GM19025 (cell line): ENCODE data around the gene URGCP.
"Not testable (repeated sequence)": the region's sequence is repeated elsewhere in the genome, so short reads cannot be mapped to it uniquely, and the experiment has no call there.

ENCODE experiments used
- ATAC-seq: cut with Tn5 transposase; IDR thresholded peaks from one replicate; pipeline ENCODE4 v1.9.1; 2021; ENCODE audit warnings: mild to moderate bottlenecking, low read depth, moderate library complexity; ENCODE audit not compliant: unreplicated experiment

The URGCP gene

DNA sequence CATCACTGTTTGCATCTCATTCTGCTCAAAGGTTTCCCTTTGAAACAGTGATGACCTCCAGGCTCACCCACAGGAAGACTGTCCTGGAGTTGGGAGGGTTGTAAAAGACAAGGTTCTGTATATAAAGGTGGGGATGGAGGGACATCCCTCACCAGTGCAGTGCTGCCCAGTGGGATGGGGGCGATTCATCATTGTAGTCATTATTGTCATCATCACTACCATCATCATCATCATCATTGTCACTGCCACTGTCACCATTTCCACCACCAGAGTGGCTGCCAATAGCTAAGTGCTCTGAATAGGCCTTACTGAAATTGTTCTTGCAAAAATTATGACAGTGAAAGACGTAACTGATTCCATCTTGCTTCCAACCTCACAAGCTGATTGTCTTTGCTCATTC lies 61.7 kb downstream of the URGCP start:
- ATAC-seq: no peak

DNA sequence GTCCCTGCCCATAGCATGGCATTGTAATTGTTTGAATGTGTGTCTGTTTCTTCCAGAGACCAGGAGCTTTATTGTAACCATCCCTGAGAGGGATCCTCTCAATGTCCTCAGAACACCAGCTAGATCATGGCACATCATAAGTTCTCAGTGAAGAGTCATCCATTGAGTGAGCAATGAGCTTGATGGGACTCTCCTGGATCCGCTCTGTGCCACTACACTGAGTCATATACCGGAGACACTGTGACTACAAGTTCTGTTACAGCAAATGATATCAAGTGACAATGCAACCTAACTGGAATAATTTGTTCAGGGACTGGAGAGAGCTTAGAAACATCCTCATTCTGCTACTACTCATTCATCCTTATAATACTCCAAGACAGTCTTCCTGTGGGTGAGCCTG lies 62.1 kb downstream of the URGCP start:
- no peak for ATAC-seq

DNA sequence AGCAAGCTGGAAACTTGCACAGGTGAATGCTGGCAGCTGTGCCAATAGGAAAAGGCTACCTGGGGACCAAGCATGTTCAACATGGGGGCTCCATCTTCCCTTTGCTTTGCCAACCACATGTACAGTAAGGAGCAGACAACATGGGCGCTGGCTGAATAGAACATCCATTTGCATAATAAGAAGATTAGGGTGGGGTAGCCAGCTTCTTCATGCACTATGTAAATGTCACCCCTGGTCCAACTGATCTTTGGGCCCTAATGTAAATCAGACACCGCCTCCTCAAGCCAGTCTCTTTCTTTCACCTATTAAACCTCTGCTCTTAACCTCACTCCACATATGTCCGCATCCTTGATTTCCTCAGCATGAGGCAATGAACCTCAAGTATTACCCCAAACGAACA lies 63.1 kb downstream of the URGCP start:
- ATAC-seq: no peak

DNA sequence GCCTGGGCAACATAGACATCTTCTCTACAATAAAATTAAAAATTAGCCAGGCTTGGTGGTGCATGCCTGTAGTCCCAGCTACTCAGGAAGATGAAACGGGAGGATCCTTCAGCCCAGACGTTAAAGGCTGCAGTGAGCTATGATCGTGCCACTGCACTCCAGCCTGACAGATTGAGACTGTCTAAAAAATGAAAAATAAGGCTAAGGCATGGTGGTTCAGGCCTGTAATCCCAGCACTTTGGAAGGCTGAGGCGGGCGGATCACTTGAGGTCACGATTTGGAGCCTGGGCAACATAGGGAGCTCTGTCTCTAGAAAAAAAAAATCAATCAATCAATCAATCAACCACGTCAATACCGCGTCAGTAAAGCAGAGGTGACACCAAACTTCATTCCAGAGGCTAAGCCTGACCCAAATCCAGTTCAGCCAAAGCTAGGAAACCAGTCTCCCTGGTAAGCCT lies 68.2 kb downstream of the URGCP start:
- no peak for ATAC-seq

DNA sequence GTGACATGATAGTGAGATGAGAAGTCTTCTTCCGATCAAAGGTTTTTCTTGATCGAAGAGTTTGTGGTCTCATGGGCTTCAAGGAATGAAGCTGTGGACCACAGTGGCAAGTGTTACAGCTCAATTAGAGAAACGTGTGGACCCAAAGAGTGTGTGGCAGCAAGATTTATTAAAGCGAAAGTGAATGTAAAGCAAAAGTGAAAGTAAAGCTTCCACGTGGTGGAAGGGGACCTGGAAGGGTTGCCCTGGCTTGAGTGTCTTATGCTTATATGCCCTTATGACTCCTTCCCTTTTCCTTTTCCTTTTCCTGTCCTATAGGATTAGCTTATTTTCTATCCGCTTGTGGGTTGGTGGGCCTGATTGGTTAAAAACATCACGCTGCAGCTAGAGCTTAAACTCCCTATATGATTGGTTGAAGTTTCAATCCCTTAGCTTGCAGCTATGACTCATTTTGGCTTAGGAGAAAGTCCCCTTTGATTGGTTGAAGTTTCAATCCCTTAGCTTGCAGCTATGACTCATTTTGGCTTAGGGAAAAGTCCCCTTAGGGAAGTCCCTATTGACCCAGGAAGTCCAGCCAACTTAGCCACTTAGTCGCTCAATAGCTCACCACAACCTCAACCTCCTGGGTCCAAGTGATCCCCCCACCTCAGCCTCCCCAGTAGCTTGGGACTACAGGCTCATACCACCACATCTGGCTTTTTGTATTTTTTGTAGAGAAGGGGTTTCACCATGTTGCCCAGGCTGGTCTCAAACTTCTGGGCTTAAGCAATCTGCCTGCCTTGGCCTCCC lies 71.7 kb downstream of the URGCP start:
- ATAC-seq: peak; percentile 41

DNA sequence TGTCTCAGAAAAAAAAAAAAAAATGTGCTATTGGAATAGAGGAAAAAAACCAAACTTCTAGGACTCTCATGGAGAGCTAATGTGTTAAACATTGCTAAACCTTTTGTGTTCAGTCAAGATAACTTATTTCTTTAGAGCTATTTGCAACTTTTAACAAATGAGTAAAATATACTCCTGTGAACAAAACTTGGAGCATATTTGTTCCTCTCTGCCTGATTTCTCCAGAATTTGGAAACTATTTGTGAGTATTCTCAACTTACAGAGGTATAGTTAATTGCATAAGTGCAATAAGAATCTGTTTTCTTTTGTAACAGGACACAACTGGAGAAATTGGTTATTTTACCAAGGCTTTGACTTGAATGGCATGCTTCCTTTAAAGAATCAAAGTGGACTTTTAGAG lies 75.5 kb downstream of the URGCP start:
- ATAC-seq: not testable (repeated sequence)
